Measurements from ENCODE around the gene C2orf49.
A peak's percentile ranks its signal among the peaks of the same experiment; 100 is the strongest.

C2orf49 gene

GRCh38 chr2:105364436-105365139 lies 27.2 kb downstream of the C2orf49 start:
- DNase-seq = no peak

DNA sequence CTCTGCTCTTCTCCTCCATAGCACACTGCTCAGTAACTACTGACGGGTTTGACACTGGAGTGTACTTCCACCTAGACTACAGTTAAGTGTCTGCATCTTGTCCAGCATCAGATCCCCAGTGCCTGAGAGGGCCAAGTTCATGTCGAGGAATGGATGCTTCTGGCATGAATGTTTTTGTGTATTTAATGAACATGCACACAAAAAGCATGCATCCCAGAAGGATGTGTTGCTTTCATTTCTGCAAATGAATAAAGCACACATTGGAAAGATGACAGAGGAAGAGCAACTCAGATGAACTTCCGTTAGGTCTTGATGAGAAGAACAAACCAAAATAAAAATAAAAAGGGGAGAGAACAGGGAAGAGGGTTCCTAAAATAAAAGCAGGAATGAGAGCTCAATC lies 27.9 kb downstream of the C2orf49 start:
- no peak for DNase-seq

- no peak for DNase-seq
Measured at GRCh38 chr2:105368759-105369408, 31.5 kb downstream of the C2orf49 start.

GRCh38 chr2:105369777-105370690 lies 32.7 kb downstream of the C2orf49 start:
- DNase-seq = peak; percentile 81

DNA sequence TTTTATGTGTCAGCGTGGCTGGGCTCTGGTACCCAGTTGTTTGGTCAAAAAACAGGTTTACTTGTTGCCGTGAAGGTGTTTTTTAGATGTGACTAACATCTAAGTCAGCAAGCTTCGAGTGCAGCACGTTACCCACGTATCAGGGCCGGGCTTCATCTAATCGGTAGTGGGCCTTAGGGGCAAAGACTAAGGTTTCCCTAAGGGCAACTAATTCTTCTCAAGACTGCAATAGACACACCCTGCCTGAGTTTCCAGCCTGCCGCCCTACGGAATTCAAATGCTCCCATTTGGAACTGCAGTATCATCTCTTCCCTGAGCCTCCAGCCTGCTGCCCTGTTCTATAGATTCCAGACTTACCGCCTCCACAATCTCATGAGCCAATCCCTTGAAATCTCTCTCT lies 33.8 kb downstream of the C2orf49 start:
- DNase-seq = no peak

DNA sequence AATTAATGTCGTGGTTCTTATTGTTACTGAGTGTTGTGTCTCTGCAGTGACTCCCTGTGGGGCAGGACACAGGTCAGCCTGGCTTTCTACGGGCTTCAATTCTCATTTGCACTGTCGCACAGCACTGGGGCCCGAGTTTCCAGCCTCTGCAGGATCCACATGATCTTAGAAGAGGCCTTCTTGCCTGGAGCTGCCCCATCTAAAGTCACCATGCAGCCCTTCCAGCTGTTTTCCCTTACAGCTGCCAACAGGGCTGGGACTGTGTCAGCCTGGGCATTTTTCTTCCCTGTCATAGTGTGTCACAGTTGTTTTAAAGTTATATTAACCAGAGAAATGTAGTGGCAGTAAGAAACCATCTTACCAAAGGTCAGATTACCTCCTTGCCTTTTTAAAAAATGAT lies 34.5 kb downstream of the C2orf49 start:
- no peak for DNase-seq

DNA sequence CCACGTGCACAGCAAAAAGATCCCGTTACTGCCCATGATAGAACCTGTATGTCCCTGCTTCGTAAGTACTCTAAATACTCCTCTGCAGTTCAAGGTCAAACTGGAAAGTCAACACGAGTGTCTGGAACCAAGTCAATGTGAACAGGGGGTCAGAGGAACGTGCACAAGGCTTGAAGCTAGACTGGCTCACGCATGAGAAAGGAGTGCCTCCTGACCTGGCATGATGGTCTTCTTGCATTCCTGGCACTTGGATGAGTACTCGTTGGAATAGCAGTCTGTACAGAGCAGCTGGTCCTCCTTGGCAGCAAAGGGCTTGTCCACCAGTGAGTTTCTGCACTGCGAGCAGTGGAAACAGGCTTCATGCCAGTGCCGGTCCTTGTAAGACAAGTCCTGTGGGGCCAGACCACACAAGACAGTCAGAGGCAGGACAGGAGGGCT lies 36.0 kb downstream of the C2orf49 start:
- DNase-seq = no peak

DNA sequence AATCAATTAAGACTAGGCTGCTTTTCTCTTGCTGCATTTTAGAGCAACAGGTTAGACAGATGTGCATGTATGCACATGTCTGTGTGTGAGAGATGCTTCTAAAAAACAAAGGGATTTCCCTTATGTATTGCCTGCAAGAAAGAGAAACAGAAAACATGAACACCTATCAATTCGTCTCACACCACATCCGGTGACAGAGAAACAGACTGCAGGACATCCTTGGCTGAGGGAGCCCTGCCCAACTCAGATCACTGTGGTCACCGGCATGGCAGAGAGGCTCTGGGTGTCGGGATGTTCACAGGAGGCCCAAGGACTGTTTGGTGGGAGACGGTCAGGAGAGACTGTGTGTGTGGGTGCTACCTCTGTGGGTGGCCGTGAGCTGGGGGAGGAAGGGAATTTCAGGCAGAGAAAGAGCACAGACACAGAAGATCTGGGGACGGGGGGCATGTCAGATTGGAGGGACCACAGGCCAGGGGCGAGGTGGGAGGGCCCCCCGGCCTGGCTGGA lies 36.6 kb downstream of the C2orf49 start:
- no peak for DNase-seq

- DNase-seq = no peak
Measured at GRCh38 chr2:105375001-105375561, 37.7 kb downstream of the C2orf49 start.

DNA sequence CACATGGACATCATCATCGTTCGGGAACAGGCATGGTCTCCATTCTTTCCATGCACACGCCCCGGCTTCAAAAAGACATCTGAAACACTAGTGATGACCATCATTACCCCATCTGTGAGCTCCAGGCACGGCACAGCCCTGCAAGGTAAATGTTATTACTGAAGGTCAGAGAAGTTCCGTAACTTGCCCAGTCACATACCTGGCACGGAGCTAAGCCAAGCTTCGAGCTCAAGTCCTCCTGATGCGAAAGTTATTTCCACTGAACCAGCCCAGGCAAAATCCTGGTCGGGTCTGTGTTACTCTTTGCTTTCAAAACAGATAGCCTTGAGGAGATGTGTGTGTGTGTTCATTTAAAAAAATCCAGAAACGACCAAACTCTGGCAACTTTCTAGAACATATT lies 38.7 kb downstream of the C2orf49 start:
- no peak for DNase-seq

DNA sequence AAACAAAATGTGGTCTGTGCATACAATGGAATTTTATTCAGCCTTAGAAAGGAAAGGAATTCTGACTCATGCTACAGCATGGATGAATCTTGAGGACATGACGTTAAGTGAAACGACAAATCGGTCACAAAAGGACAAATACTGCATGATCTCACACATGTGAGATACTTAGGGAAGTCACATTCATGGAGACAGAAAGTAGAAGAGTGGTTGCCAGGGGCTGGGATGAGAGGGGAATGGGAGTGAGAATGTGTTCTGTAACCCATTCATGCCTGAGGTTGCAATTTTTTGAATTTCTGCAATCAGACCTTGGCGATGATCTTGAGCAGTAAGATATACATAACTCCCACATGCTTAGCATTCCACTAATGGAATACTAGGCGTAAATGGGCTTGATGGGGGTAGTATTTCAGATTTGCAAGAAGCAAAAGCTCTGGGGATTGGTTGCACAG lies 39.5 kb downstream of the C2orf49 start:
- no peak for DNase-seq

DNA sequence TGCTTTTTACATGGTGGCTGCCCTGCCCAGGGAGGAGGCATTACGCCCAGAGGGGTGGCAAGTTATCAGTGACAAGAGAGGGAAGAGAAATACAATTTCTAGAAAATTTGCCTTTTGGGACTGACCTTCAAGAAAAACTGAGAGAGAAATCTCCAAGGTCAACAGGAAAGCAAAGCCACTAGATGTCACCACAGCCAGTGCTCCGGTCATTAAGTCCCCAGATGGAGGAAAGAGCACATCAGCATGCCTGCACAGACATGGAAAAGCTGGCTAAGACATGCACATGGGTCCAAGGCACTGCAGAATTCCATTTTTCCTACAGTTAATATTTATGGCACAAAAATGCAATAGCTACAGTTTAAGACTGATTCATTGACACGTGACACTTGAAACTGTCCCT lies 40.5 kb downstream of the C2orf49 start:
- no peak for DNase-seq

- DNase-seq = no peak
Measured at GRCh38 chr2:105378276-105378840, 41.0 kb downstream of the C2orf49 start.

GRCh38 chr2:105378921-105379383 lies 41.6 kb downstream of the C2orf49 start:
- no peak for DNase-seq

DNA sequence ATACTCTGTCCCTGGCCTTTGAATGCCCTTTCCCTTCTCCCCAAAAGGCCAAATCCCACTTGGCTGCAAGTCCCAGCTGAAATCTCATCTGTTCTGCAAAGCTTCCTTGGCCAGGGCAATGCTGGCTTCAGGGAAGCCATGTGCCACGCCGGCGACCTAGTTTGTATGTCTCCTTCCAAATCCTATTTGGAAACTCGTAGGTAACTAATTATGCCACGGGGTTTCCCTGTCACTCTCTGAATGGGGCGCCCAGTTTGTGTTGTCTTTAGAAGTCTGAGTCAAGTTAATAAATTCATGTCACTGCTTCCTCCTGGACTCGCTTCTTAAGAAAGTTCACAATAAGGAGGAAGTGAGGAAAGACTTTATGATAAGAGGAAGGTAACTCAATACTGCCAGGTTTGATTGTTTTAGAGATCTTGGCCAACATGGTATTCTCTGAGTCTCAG lies 42.4 kb downstream of the C2orf49 start:
- no peak for DNase-seq

DNA sequence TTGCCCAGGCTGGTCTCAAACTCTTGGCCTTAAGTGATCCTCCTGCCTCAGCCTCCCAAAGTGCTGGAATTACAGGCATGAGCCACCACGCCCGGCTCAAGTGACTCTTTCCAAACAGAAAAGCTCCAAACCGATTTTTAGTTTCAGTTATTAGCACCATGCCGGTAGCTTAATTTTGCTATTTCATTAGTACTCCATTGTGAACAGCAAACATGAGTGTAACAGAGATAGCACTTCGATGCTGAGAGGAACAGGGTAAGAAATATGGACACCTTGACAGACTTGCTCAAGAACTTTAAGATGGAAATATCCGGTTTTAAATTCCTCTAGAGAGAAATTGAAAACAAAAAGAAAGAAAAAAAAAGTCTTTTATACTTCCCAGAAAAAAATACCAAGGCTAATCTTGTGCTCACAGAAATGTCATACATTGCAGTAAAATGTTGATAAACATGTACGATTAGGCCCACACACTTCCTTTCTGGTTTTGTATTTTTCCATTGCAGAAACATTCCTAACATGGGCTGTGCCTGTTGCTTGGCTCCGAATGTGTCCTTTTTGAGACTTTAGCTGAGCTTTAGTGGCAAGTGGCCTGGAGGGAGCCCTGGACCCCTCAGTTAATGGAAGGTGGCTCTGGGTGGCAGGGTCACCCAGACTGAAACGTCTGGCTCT lies 43.2 kb downstream of the C2orf49 start:
- DNase-seq = no peak

- no peak for DNase-seq
Measured at GRCh38 chr2:105381101-105381668, 43.8 kb downstream of the C2orf49 start.

- DNase-seq = no peak
Measured at GRCh38 chr2:105382177-105382576, 44.8 kb downstream of the C2orf49 start.

DNA sequence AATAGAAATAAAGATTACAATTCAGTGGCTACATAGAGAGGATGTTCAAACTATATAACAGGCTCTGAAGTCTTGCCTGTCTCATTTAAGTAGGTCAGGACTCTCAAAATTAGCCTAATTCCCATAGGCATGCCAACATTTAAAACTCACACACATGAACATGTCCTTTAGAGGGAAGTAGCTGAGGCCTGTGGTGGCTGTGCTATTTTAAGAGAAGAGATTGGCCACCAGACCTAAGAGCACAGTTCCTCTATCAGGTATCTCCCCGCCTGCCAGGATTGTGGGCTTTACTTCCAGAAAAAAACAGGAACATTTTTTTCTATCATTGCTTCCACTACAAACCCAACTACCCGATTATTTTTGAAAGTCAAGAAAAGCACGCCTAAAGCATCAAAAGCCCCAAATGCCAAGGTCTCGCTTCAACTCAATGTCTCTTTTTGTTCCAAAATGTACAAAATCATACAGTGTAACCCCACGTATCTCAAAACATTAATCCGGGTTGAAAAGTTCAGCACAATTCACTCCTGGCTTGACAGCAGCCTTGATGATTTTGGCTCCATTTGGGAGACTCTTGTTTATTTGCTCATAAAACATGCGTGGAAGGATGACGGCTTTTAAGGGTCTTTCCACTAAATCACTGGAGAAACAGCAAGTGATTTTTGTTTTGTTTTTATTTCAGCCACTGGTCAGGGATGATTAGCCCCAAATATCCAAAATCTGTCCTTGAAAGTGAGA lies 46.3 kb downstream of the C2orf49 start:
- DNase-seq = no peak

- no peak for DNase-seq
Measured at GRCh38 chr2:105384216-105384615, 46.9 kb downstream of the C2orf49 start.

GRCh38 chr2:105384861-105385260 lies 47.5 kb downstream of the C2orf49 start:
- DNase-seq = no peak

All from stimulated activated naive CD4-positive, alpha-beta T cell treated with Interleukin-2 at 50 U/mL for 16 hours (primary cell).